Heart right ventricle (tissue), 16 donors: ENCODE data around the gene XPR1. TPM values are rescaled to one million over a fixed set of nuclear protein-coding genes. Genes with fewer than 3 reads are reported as not detected.

Experiments
- ATAC-seq, 8 donors: fragments of 200-7000 bp; cut with Tn5 transposase; one replicate each; pipeline ENCODE4 v1.9.1; 2020; ENCODE audit warnings: mild to moderate bottlenecking in 8 of 8, moderate library complexity in 8 of 8, moderate number of reproducible peaks in 1 of 8
- DNase-seq, 2 donors: peaks; one replicate each; pipeline ENCODE4 v3.0.0-alpha.2; 2020
- H3K27ac ChIP-seq, 10 donors: fragments of 200-600 bp; sonication (generic) in 2 of 10; one replicate each; pipeline versions ENCODE4 v1.5.0 to v1.8.0; 2020 to 2022; ENCODE audit warnings: mild to moderate bottlenecking in 3 of 10
- H3K27me3 ChIP-seq, 7 donors: fragments of 200-600 bp; one replicate each; pipeline ENCODE4 v1.8.0; 2021 to 2022; ENCODE audit warnings: mild to moderate bottlenecking in 2 of 7
- H3K36me3 ChIP-seq, 9 donors: fragments of 200-600 bp; sonication (generic) in 1 of 9; one replicate each; pipeline versions ENCODE4 v1.5.0 to v1.8.0; 2020 to 2022; ENCODE audit warnings: mild to moderate bottlenecking in 2 of 9
- H3K4me1 ChIP-seq, 9 donors: fragments of 200-600 bp; sonication (generic) in 1 of 9; one replicate each; pipeline versions ENCODE4 v1.5.0 to v1.8.0; 2020 to 2022; ENCODE audit warnings: mild to moderate bottlenecking in 4 of 9
- H3K4me3 ChIP-seq, 10 donors: fragments of 200-600 bp; sonication (generic) in 2 of 10; one replicate each; pipeline versions ENCODE4 v1.5.0 to v1.8.0; 2020 to 2022; ENCODE audit warnings: mild to moderate bottlenecking in 7 of 10, moderate library complexity in 2 of 10
- H3K9me3 ChIP-seq, 11 donors: fragments of 200-600 bp in 10 of 11; sonication (generic) in 2 of 11; one replicate each; pipeline versions ENCODE4 v1.5.0 to v1.8.0; 2013 to 2022; ENCODE audit warnings: mild to moderate bottlenecking in 2 of 11, control low read depth in 1 of 11, moderate library complexity in 1 of 11
- CTCF ChIP-seq, 9 donors: fragments of 200-600 bp; sonication (generic) in 2 of 9; IDR thresholded peaks; one replicate each; pipeline versions ENCODE4 v1.5.0 to v1.8.0; 2021 to 2022; ENCODE audit warnings: antibody characterized with exemption in 9 of 9, mild to moderate bottlenecking in 5 of 9, moderate library complexity in 1 of 9
- whole genome bisulfite sequencing, 2 donors: extraction: QIAGEN DNeasy Blood & Tissue Kit; methylation state at CpG; one replicate each; pipeline ENCODE4 v1.1.7; 2013; ENCODE audit warnings: inconsistent platforms in 1 of 2; 5-methylcytosine and 5-hydroxymethylcytosine counted together
- intact Hi-C, 10 donors: fragments of 100-400 bp; cut with DNase I; formaldehyde crosslinking; loops; one replicate each; pipeline versions ENCODE4 v1.11.1 to v1.14.2; 2022
- polyA plus RNA-seq, 2 donors: library from polyadenylated mRNA; stranded (reverse); fragments of 200-250 nt; gene quantifications; one replicate each; pipeline ENCODE4 v1.2.3, GENCODE V29; 2013
- total RNA-seq, 10 donors: library from RNA; stranded (reverse); fragmentation: NEBNext Ultra II Directional in 3 of 10; extraction: Animal tissue kit (Norgen Biotek cat#: 25700) in 3 of 10; gene quantifications; one replicate each; pipeline versions ENCODE4 v1.2.1 to v1.2.4, GENCODE V29; 2021 to 2023
- donor health status: Arrhythmogenic right ventricular cardiomyopathy.
- donor health status: ischemic (EF 13 %, LVEDD 7.1; RV severe dilation, severe dysfunction).
- donor health status: healthy with polysubstance abuse.
- donor health status: DM: no; HTN: yes; CAD: no.
- donor health status: DM: no; HTN: no; CAD: no.
- donor health status: ischemic (EF 25% LVEDD 6.9; RV normal size, moderate dysfunction).
- donor health status: ischemic (EF 25% LVEDD 5.7; RV mildly dilated, moderate dysfunction).
- donor health status: healthy.
- donor health status: DM: yes; HTN: yes; CAD: no.
- donor health status: Ischemic cardiomyopathy.
- donor health status: ischemic (EF 35%, LVEDD 5.7; RV mildly dilated, moderate dysfunction).
- donor health status: nonischemic (EF 11% LVEDD 7.7; RV severe dilation, severe dysfunction).
- donor health status: DM: yes; HTN: yes; CAD: no.
- donor health status: PGD.
- donor health status: ischemic (EF 29% LVEDD 5.4; RV normal size, mild dysfunction).
- donor health status: nonischemic (EF 23%, LVEDD 6.1; RV moderate dilation, normal function).

XPR1 gene
- total and polyA plus RNA-seq, 12 donors = 18.3 to 142 (median 70.0) TPM

GRCh38 chr1:180617774-180618395 is 13.9 kb upstream of the XPR1 start:
- Histone ChIP-seq H3K4me3 (no peak overlapping the region), H3K36me3 (no peaks in the 10 kb centered on the region), H3K27me3 (no peaks in the 10 kb centered on the region), H3K27ac (no peak overlapping the region), H3K9me3 (no peaks in the 10 kb centered on the region), H3K4me1 (peaks cover 0 to 13% (median 0%) of the 10 kb centered on the region in 9 donors)
- peak in 1 of 8 donors; percentile 31 for ATAC-seq
- intact Hi-C loops = loop anchor here in 1 of 10 donors (10.0 kb wide), 1 partner anchor 73 kb away; no protein-coding TSS in a partner anchor
- DNase-seq = no peak
- 72 to 86% methylated on average over 4 of the region's 4 CpGs for WGBS, 2 donors
- no peak for TF ChIP-seq CTCF (IDR thresholded peaks at IDR 0.05)

GRCh38 chr1:180620581-180620980 is 11.2 kb upstream of the XPR1 start:
- intact Hi-C loops = loop anchor here in 2 of 10 donors (5.0 to 10.0 kb wide), 2 partner anchors 46 to 93 kb away; no protein-coding TSS in a partner anchor
- no peak overlapping the region for H3K27ac ChIP-seq
- WGBS, 2 donors = 83 to 84% methylated on average over 4 of the region's 4 CpGs

GRCh38 chr1:180622658-180623508 is 8.9 kb upstream of the XPR1 start:
- no peak for TF ChIP-seq CTCF (IDR thresholded peaks at IDR 0.05)
- Histone ChIP-seq H3K9me3 (no peaks in the 10 kb centered on the region), H3K27me3 (no peaks in the 10 kb centered on the region), H3K27ac (no peak overlapping the region), H3K4me3 (no peak overlapping the region), H3K36me3 (no peaks in the 10 kb centered on the region), H3K4me1 (peaks cover 0 to 4% (median 0%) of the 10 kb centered on the region in 9 donors)
- WGBS, 2 donors = 94 to 96% methylated on average over 10 of the region's 10 CpGs
- intact Hi-C loops = loop anchor here in 2 of 10 donors (5.0 to 10.0 kb wide), 2 partner anchors 48 to 96 kb away; no protein-coding TSS in a partner anchor
- DNase-seq (no peak), ATAC-seq (no peak)

More at GRCh38 chr1:180620581-180620980, 11.2 kb upstream of the XPR1 start:
- ATAC-seq (no peak), DNase-seq (no peak)
- H3K4me3 ChIP-seq = no peak overlapping the region
- H3K27me3 ChIP-seq = no peaks in the 10 kb centered on the region
- no peaks in the 10 kb centered on the region for H3K36me3 ChIP-seq
- H3K9me3 ChIP-seq = no peaks in the 10 kb centered on the region
- peaks cover 0 to 11% (median 0%) of the 10 kb centered on the region in 9 donors for H3K4me1 ChIP-seq
- no peak for TF ChIP-seq CTCF (IDR thresholded peaks at IDR 0.05)

- Histone ChIP-seq H3K27me3 (no peaks in the 10 kb centered on the region), H3K27ac (no peak overlapping the region), H3K9me3 (no peaks in the 10 kb centered on the region), H3K4me3 (no peak overlapping the region), H3K36me3 (no peaks in the 10 kb centered on the region), H3K4me1 (no peaks in the 10 kb centered on the region)
- intact Hi-C loops = loop anchor here in 2 of 10 donors (5.0 to 10.0 kb wide), 2 partner anchors 49 to 96 kb away; no protein-coding TSS in a partner anchor
- no peak for ATAC-seq
- WGBS, 2 donors = 71 to 78% methylated on average over 3 of the region's 3 CpGs
- TF ChIP-seq CTCF (IDR thresholded peaks at IDR 0.05) = peak in 5 of 9 donors; percentile 15 to 52 (median 35)
- no peak for DNase-seq
These were observed 8.1 kb upstream of the XPR1 start for GRCh38 chr1:180623579-180624347.
